Measurements from ENCODE around the gene FAU. TPM values are rescaled to one million over a fixed set of nuclear protein-coding genes. Genes with fewer than 3 reads are reported as not detected.

FAU gene
- total and polyA plus RNA-seq, 9 of the 15 experiments (the other 6 are each of a cell fraction or from before 2014, with no cell fraction given): 433 to 1,827 (median 942) TPM

- no peak for TF ChIP-seq CUX1 (CRISPR knock-in tag; IDR thresholded peaks at IDR 0.05)
- no peak for TF ChIP-seq CBFA2T3 (IDR thresholded peaks at IDR 0.05)
- no peak for TF ChIP-seq ETV6 (IDR thresholded peaks at IDR 0.05; ENCODE audit: borderline replicate concordance in 1 of 2, low read depth in 2 of 2, low read length in 1 of 2)
- TF ChIP-seq ETV6 (CRISPR knock-in tag; IDR thresholded peaks at IDR 0.05; ENCODE audit: borderline replicate concordance): no peak
- no peak for TF ChIP-seq GTF2B (IDR thresholded peaks at IDR 0.05; ENCODE audit: extremely low read depth, insufficient read length)
Observed at GRCh38 chr11:65083134-65083833, 38.6 kb downstream of the FAU start (continued).
